Type B pancreatic cell (in vitro differentiated cells): ENCODE measurements around the gene SLC45A2. TPM values are rescaled to one million over a fixed set of nuclear protein-coding genes. Genes with fewer than 3 reads are reported as not detected.

Experiments
- total RNA-seq: library from RNA; stranded (reverse); gene quantifications from 2 replicates; pipeline ENCODE4 v1.2.1, GENCODE V29; 2021; ENCODE audit warnings: low replicate concordance

SLC45A2 gene
- total RNA-seq, 1 donor from 2014 or later: 2.1 TPM

Other genes with a start within 250 kb of the SLC45A2 start
- 1.5 and 32.1 TPM in 2 replicates for gene ADAMTS12, start 92.7 kb downstream of the SLC45A2 start, total RNA-seq
- 0.31 TPM in 1 of 2 replicates, not detected in the other for gene RXFP3, start 48.3 kb downstream of the SLC45A2 start, total RNA-seq
- 30.7 and 35.1 TPM in 2 replicates for gene AMACR, start 23.4 kb upstream of the SLC45A2 start, total RNA-seq
- 3.2 and 5.1 TPM in 2 replicates for gene C1QTNF3, start 58.5 kb upstream of the SLC45A2 start, total RNA-seq